ENCODE measurements around the gene MEGF11. TPM values are rescaled to one million over a fixed set of nuclear protein-coding genes. Genes with fewer than 3 reads are reported as not detected.

Gene MEGF11
- total RNA-seq, 4 donors from 2014 or later = not detected

DNA sequence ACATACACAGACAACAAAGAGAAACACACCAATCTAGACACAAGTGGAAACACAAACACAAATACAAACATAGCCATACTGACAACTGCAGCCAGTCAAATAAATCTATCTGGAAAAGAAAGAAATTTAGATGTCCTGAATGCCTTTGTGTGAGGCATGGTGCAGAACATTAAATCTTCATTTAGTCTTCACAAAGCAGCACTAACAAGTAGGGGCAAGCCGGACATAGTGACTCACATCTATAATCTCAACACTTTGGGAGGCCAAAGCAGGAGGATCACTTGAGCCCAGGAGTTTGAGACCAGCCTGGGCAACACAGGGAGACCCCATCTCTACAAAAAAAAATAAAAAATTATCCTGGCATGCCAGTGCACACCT, 11.7 kb downstream of the MEGF11 start:
- no peak for TF ChIP-seq POLR2A (IDR thresholded peaks at IDR 0.05)
- TF ChIP-seq, protein P1, sequence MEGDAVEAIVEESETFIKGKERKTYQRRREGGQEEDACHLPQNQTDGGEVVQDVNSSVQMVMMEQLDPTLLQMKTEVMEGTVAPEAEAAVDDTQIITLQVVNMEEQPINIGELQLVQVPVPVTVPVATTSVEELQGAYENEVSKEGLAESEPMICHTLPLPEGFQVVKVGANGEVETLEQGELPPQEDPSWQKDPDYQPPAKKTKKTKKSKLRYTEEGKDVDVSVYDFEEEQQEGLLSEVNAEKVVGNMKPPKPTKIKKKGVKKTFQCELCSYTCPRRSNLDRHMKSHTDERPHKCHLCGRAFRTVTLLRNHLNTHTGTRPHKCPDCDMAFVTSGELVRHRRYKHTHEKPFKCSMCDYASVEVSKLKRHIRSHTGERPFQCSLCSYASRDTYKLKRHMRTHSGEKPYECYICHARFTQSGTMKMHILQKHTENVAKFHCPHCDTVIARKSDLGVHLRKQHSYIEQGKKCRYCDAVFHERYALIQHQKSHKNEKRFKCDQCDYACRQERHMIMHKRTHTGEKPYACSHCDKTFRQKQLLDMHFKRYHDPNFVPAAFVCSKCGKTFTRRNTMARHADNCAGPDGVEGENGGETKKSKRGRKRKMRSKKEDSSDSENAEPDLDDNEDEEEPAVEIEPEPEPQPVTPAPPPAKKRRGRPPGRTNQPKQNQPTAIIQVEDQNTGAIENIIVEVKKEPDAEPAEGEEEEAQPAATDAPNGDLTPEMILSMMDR (IDR thresholded peaks at IDR 0.05) = no peak
- no peaks in the 10 kb centered on the region for H3K36me3 ChIP-seq
- no peak for DNase-seq

GRCh38 chr15:66241087-66241907, 12.3 kb downstream of the MEGF11 start:
- no peak overlapping the region for H3K4me3 ChIP-seq
- no peaks in the 10 kb centered on the region for H3K4me1 ChIP-seq
- no peaks in the 10 kb centered on the region for H3K9me3 ChIP-seq
- DNase-seq = no peak
- no peaks in the 10 kb centered on the region for H3K36me3 ChIP-seq
- H3K27ac ChIP-seq = no peak overlapping the region
- TF ChIP-seq, protein P1 (IDR thresholded peaks at IDR 0.05) = no peak
- no peak for TF ChIP-seq POLR2A (IDR thresholded peaks at IDR 0.05)
- no peaks in the 10 kb centered on the region for H3K27me3 ChIP-seq

More for the DNA sequence above, 11.7 kb downstream of the MEGF11 start:
- Histone ChIP-seq H3K27me3 (no peaks in the 10 kb centered on the region), H3K4me1 (no peaks in the 10 kb centered on the region), H3K27ac (no peak overlapping the region), H3K9me3 (no peaks in the 10 kb centered on the region), H3K4me3 (no peak overlapping the region)

DNA sequence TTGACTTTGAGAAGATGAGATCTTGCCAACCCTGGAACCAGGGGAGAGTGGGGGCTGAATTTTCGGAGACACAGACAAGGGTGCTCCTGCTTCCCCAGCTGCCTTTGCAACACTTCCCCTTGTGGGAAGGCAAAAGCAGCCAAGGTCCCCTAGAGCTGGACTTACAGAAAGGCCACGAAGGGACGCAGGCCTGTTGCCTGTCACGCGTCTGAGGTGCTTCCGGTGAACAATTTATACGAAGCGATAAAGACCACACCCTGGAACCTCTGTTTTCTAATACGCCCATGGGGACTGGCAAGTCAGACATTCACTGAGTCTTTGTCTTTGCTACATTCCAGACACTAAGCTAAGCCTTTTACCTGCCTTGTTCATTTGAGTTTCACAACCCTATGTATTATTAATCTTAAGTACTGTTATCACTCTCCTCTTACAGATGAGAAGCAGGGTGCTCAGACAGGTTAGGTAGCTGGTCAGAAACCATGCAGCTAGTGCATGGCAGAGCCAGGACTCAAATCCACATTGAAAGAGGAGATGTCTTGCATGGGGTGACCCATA, 13.2 kb downstream of the MEGF11 start:
- Histone ChIP-seq H3K4me1 (no peaks in the 10 kb centered on the region), H3K4me3 (no peak overlapping the region), H3K27ac (no peak overlapping the region), H3K27me3 (no peaks in the 10 kb centered on the region), H3K36me3 (no peaks in the 10 kb centered on the region), H3K9me3 (no peaks in the 10 kb centered on the region)
- DNase-seq = no peak
- TF ChIP-seq, protein P1 (IDR thresholded peaks at IDR 0.05) = no peak
- no peak for TF ChIP-seq POLR2A (IDR thresholded peaks at IDR 0.05)

DNA sequence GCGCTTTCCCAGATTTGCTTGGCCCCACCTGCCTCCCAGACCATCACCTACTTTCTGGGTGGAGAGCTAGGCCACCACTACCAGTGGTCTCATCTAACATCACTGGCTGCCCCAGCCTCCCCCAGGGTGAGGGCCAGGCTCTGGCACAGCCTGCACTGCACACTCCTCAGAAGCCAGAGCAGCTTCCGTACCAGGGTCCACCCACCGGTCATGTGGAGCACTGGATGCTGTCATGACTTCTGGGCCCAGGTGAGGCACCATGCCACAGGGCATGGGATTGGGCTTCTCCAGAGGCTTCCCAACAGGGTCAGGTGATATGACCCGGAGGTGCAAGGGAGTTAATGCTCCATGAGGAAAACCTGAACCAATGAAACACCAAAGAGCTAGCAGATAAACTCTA, 14.0 kb downstream of the MEGF11 start:
- DNase-seq = no peak
- no peaks in the 10 kb centered on the region for H3K4me1 ChIP-seq
- no peak for TF ChIP-seq POLR2A (IDR thresholded peaks at IDR 0.05)
- TF ChIP-seq, protein P1 (IDR thresholded peaks at IDR 0.05) = no peak
- no peak overlapping the region for H3K27ac ChIP-seq
- no peaks in the 10 kb centered on the region for H3K27me3 ChIP-seq
- no peaks in the 10 kb centered on the region for H3K9me3 ChIP-seq
- H3K36me3 ChIP-seq = no peaks in the 10 kb centered on the region
- H3K4me3 ChIP-seq = no peak overlapping the region

GRCh38 chr15:66238318-66238717, 15.2 kb downstream of the MEGF11 start:
- Histone ChIP-seq H3K27ac (no peak overlapping the region), H3K9me3 (no peaks in the 10 kb centered on the region), H3K36me3 (no peaks in the 10 kb centered on the region), H3K4me1 (no peaks in the 10 kb centered on the region), H3K4me3 (no peak overlapping the region), H3K27me3 (no peaks in the 10 kb centered on the region)
- TF ChIP-seq POLR2A (IDR thresholded peaks at IDR 0.05) = no peak
- TF ChIP-seq, protein P1 (IDR thresholded peaks at IDR 0.05) = no peak
- no peak for DNase-seq

All from Peyer's patch (tissue), 4 donors.